NCI-H2171 treated with DMSO at 0.1 percent for 48 hours (cell line): ENCODE measurements around the gene BAZ1A.
"Not testable (repeated sequence)": the region's sequence is repeated elsewhere in the genome, so short reads cannot be mapped to it uniquely, and the experiment has no call there.

ENCODE experiments used
- DNase-seq: peaks from one replicate; lab custom pipeline; 2025; lab: John Stamatoyannopoulos, UW

BAZ1A gene

GRCh38 chr14:34782031-34782430 is 93.1 kb downstream of the BAZ1A start:
- DNase-seq: no peak

GRCh38 chr14:34781242-34781641 is 93.9 kb downstream of the BAZ1A start:
- DNase-seq: no peak

DNA sequence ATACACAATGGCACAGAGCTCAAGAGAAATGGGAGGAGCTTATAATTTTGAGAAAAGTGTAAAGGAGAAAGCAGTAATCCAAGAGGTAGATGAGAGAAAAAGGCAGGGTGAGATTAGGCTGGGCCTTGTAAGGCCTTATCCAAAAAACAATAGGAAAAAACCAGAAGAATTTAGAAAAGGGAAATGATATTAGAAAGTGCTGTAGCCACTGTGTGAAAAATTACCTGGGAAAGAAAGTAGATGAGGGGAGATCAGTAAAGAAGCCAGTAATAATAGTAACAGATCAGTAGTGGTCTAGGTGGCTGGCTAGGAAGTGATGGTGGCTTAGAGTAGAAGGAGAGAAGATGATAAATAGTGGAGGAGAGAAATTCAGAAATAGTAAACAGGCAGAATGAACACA is 94.5 kb downstream of the BAZ1A start:
- no peak for DNase-seq

GRCh38 chr14:34778744-34779143 is 96.4 kb downstream of the BAZ1A start:
- no peak for DNase-seq

- no peak for DNase-seq
These were observed 98.5 kb downstream of the BAZ1A start for GRCh38 chr14:34776611-34777010.

- no peak for DNase-seq
These were observed 99.2 kb downstream of the BAZ1A start for GRCh38 chr14:34775922-34776321.

DNA sequence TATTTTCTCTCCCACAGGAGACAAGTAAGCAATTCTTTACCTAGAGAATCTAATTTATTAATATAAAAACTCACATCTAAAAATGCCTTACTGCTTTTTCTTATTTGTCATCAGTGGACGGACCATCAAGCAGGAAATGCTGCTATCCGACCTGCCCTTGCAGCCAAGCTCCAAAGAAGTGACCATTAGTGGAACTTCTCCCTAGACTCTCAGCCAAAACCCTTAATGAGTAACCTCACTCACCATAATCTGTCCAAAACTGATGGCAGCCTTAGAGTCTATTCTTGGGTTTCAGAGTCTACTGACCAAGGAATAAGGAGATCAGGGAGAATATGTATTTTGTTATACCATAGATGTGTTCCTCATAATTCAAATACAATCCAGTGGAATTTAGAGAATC is 99.8 kb downstream of the BAZ1A start:
- DNase-seq: no peak

DNA sequence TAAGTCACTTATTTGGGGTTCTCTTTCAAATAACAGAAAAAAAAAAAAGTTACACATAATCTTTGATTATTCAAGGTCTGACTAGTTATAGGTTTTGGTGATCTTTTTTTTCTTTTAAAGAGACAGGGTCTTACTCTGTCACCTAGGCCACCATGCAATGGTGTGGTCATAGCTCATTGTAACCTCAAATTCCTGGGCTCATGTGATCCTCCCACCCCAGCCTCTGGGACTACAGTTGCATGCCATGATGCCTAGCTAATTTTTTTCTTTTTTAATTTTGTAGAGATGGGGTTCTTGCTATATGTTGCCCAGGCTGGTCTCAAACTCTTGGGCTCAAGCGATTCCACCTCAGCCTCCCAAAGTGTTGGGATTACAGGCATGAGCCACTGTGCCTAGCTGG is 104.3 kb downstream of the BAZ1A start:
- DNase-seq: no peak

DNA sequence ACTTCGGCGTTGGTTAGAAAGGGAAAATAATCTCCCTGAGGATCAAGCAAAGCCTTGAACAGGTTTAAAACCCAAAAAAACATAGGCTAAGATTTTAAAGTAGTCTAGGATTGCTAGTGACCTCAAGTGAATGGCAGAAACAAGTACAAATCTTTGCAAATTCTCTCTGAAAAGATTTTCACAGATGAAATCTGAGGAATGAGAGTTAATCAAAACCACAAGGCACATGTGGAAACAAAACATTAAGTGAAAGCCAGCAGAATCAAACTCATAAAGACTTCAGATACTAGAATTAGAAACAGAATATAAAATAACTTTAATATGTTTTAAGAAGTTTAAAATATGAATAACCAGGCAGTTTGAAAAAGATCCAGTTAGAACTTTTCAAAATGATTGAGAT is 108.6 kb downstream of the BAZ1A start:
- DNase-seq: no peak

GRCh38 chr14:34766060-34766459 is 109.1 kb downstream of the BAZ1A start:
- DNase-seq: no peak

GRCh38 chr14:34755215-34755614 is 119.9 kb downstream of the BAZ1A start:
- DNase-seq: no peak

DNA sequence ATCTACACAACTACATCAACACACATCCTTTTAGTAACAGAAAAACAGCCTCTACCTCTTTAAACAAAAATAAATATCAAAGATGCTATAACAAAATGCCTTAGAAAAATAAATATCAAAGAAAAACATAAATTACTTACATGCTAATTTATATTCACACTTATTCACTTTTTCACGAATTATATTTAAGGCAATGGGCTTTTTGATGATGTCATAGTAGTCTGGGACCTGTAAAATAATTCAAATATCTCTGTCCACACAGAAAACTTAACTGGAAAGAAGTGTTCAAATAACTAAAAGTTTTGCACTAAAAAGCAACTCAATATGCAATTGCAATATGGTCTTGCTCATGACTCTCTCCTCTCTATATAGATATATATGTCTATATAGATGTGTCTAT is 120.5 kb downstream of the BAZ1A start:
- DNase-seq: no peak

GRCh38 chr14:34750670-34751069 is 124.5 kb downstream of the BAZ1A start:
- no peak for DNase-seq

GRCh38 chr14:34750233-34750632 is 124.9 kb downstream of the BAZ1A start:
- DNase-seq: no peak

DNA sequence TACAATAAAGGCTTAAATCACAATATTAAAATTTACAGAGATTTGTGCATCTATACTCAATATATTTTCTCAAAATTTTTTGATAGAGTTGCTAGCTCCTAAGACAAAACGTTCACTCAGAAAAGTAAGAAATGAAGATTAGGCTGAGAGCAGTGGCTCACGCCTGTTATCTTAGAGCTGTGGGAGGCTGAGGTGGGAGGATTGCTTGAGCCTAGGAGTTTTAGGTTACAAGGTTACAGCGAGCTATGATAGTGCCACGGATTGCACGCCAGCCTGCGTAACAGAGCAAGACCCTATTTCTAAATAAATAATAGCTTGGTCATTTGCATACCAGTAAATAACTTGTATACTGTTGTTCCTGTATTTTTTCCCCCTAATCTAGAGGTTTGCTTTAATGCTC is 125.8 kb downstream of the BAZ1A start:
- DNase-seq: no peak

DNA sequence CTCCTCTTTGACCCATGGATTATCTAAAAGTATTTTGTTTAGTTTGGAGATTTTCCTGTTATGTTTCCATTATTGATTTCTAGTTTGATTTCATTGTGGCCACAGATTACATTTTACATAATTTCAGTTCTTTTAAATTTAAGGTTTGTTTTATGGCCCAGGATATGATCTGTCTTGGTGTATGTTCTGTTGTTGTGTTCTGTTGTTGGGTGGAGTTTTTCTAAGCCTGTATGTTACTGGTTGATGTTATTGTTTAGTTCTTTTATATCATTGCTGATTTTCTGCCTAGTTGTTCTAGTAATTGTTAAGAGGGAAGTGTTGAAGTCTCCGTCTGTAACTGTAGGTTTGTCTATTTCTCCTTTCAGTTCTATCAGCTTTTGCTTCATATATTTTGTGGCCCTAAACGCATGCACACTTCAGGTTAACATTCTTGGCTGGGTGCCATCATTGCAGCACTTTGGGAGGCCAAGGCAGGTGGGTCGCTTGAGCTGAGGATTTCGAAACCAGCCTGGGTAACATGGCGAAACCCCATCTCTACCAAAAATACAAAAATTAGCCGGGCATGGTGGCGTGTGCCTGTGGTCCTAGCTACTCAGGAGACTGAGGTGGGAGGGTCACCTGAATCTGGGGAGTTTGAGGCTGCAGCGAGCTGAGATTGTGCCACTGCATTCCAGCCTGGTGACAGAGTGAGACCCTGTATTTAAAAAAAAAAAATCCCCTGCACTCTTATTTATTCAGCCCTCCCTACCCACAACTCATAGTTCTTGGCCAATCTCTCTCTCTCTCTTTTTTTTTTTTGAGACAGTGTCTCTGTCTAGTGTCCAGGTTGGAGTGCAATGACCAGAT is 132.7 kb downstream of the BAZ1A start:
- no peak for DNase-seq

- no peak for DNase-seq
These were observed 133.3 kb downstream of the BAZ1A start for GRCh38 chr14:34741840-34742239.

DNA sequence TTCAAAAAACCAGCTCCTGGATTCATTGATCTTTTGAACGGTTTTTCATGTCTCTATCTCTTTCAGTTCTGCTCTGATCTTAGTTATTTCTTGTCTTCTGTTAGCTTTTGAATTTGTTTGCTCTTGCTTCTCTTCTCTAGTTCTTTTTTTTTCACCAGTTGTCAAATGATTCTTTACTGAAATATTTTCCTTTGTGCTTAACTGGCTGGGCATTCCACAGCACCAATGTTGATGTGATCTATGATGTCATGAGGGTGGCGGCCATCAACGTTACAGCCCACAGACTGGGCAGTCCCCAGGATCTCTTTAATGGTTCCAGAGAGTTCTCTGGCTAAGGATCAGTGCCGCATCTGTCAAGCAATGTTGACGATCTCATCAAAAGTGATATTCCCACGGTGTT is 135.0 kb downstream of the BAZ1A start:
- not testable (repeated sequence) for DNase-seq

DNA sequence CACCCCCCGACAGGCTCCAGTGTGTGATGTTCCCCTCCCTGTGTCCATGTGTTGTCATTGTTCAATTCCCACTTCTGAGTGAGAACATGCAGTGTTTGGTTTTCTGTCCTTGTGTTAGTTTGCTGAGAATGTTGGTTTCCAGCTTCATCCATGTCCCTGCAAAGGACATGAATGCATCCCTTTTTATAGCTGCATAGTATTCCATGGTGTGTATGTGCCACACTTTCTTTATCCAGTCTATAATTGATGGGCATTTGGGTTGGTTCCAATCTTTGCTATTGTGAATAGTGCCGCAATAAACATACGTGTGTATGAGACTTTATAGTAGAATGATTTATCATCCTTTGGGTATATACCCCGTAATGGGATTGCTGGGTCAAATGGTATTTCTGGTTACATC is 138.1 kb downstream of the BAZ1A start:
- DNase-seq: not testable (repeated sequence)

- DNase-seq: no peak
These were observed 141.9 kb downstream of the BAZ1A start for GRCh38 chr14:34733245-34733644.

- no peak for DNase-seq
These were observed 142.4 kb downstream of the BAZ1A start for GRCh38 chr14:34732802-34733201.

DNA sequence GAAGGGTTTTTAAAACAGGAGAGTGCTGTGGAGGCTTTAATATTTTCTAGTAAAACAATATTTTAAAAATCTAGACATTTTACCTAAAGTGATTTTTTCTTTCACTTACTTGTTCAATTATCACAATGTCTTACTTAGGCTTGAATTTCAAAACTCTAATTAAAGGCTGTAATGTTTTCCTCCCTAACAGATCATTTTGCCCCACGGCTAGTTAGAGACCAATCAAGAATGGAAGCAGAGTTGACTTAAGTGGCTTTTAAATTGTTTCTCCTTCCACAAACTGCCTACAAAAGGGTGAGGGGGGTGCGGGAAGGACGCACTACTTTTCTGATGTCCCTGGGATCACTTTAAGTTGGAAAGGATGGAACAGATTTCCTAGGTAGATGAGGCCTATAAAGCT is 151.3 kb downstream of the BAZ1A start:
- DNase-seq: no peak

GRCh38 chr14:34722723-34723545 is 152.2 kb downstream of the BAZ1A start:
- DNase-seq: peak; percentile 73
